Transverse colon (tissue), 4 donors: Measurements from ENCODE around the gene PRTFDC1. TPM values are rescaled to one million over a fixed set of nuclear protein-coding genes. Genes with fewer than 3 reads are reported as not detected.

ENCODE experiments used
- DNase-seq: peaks from one replicate; pipeline ENCODE4 v3.0.0-alpha.2; 2019
- H3K27ac ChIP-seq, 4 donors: fragments of 200-600 bp; sonication (generic); 2 replicates each; pipeline ENCODE4 v1.5.1; 2016 to 2018; ENCODE audit warnings: inconsistent platforms in 4 of 4
- H3K27me3 ChIP-seq: fragments of 200-600 bp; sonication (generic); 2 replicates; pipeline ENCODE4 v1.5.1; 2017; ENCODE audit warnings: inconsistent platforms
- H3K36me3 ChIP-seq, 4 donors: fragments of 200-600 bp; sonication (generic); 2 replicates each; pipeline ENCODE4 v1.5.1; 2017 to 2019; ENCODE audit warnings: inconsistent platforms in 4 of 4
- H3K4me1 ChIP-seq, 4 donors: fragments of 200-600 bp; sonication (generic); 2 replicates each; pipeline ENCODE4 v1.5.1; 2017 to 2020; ENCODE audit warnings: inconsistent platforms in 4 of 4
- H3K4me3 ChIP-seq, 4 donors: fragments of 200-600 bp; sonication (generic); 1 replicate in 1 of 4; 2 replicates in 3 of 4; pipeline versions ENCODE4 v1.5.1 to v1.6.1; 2017 to 2019; ENCODE audit warnings: inconsistent platforms in 4 of 4
- H3K9me3 ChIP-seq, 2 donors: fragments of 200-600 bp; sonication (generic); 2 replicates each; pipeline ENCODE4 v1.5.1; 2017 to 2019; ENCODE audit warnings: inconsistent platforms in 2 of 2
- CTCF ChIP-seq, 5 experiments: fragments of 200-600 bp in 3 of 5; fragments of 450-650 bp in 2 of 5; sonication (generic) in 3 of 5; IDR thresholded peaks; 1 replicate in 2 of 5; 2 replicates in 3 of 5; pipeline ENCODE4 v1.5.1; 2016 to 2017; ENCODE audit warnings: antibody characterized with exemption in 5 of 5, inconsistent platforms in 3 of 5, mild to moderate bottlenecking in 2 of 5, moderate library complexity in 1 of 5
- EP300 ChIP-seq: sonication (generic); formaldehyde crosslinking; IDR thresholded peaks from one replicate; pipeline ENCODE4 v1.6.1; 2017; ENCODE audit warnings: antibody characterized with exemption, low read depth
- POLR2A ChIP-seq: fragments of 450-650 bp; IDR thresholded peaks from one replicate; pipeline ENCODE4 v1.6.1; 2016; ENCODE audit warnings: antibody characterized with exemption, mild to moderate bottlenecking, moderate library complexity
- POLR2AphosphoS5 ChIP-seq, 3 donors: sonication (generic); formaldehyde crosslinking; IDR thresholded peaks; one replicate each; pipeline ENCODE4 v1.6.1; 2016; ENCODE audit warnings: antibody characterized with exemption in 3 of 3
- WGBS, 2 donors: methylation state at CpG; one replicate each; pipeline ENCODE4 v1.1.5; 2018; ENCODE audit warnings: low coverage in 1 of 2; 5-methylcytosine and 5-hydroxymethylcytosine counted together
- in situ Hi-C, 4 donors: fragments of 200-750 bp; cut with MboI; loops; one replicate each; pipeline versions ENCODE4 v1.15.0 to v1.15.1; 2017; ENCODE audit warnings: low sequenced_read_pairs in 3 of 4, low pct_ligation_motif_present in 1 of 4, low pct_unique_long_range_greater_than_20kb in 1 of 4
- intact Hi-C: fragments of 100-400 bp; cut with DNase I; formaldehyde crosslinking; loops from one replicate; pipeline ENCODE4 v1.15.1; 2023; ENCODE audit warnings: low total_unique reads
- small RNA-seq, 4 donors: library from RNA; depleted of rRNA; stranded (forward); fragments of <200 nt; gene quantifications; one replicate each; pipeline ENCODE3, GENCODE V24; 2016
- total RNA-seq, 4 donors: library from RNA; depleted of rRNA; stranded (reverse); fragments of >200 nt; gene quantifications; one replicate each; pipeline ENCODE4 v1.1.0, GENCODE V29; 2016

PRTFDC1 gene
- total RNA-seq, 4 donors from 2014 or later = 0.80 to 6.7 (median 4.9) TPM; not detected in 1

GRCh38 chr10:24802378-24802777 lies 150.0 kb downstream of the PRTFDC1 start:
- TF ChIP-seq POLR2AphosphoS5 (IDR thresholded peaks at IDR 0.05) = no peak
- no peak for TF ChIP-seq EP300
- no peak for TF ChIP-seq CTCF (IDR thresholded peaks at IDR 0.05)
- TF ChIP-seq POLR2A = no peak
- Histone ChIP-seq H3K9me3 (no peaks in the 10 kb centered on the region), H3K4me1 (no peaks in the 10 kb centered on the region), H3K4me3 (no peak overlapping the region), H3K27me3 (no peaks in the 10 kb centered on the region), H3K27ac (no peak overlapping the region), H3K36me3 (no peaks in the 10 kb centered on the region)
- DNase-seq = no peak
- in situ Hi-C loops (no loop called here), intact Hi-C loops (no loop called here)
- WGBS, 2 donors = 95 to 100% methylated on average over 1 to 2 of the region's 2 CpGs

GRCh38 chr10:24800861-24801260 lies 151.5 kb downstream of the PRTFDC1 start:
- H3K4me3 ChIP-seq = no peak overlapping the region
- H3K27ac ChIP-seq = no peak overlapping the region
- no peak for TF ChIP-seq POLR2A
- no peak for TF ChIP-seq POLR2AphosphoS5 (IDR thresholded peaks at IDR 0.05)
- no peak for TF ChIP-seq EP300
- TF ChIP-seq CTCF (IDR thresholded peaks at IDR 0.05) = no peak
- H3K36me3 ChIP-seq = no peaks in the 10 kb centered on the region
- no peaks in the 10 kb centered on the region for H3K4me1 ChIP-seq
- in situ Hi-C loops = no loop called here
- DNase-seq = no peak
- WGBS, 2 donors = 84 to 85% methylated on average over 6 of the region's 6 CpGs
- no peaks in the 10 kb centered on the region for H3K9me3 ChIP-seq
- intact Hi-C loops = no loop called here
- H3K27me3 ChIP-seq = no peaks in the 10 kb centered on the region

Small RNAs within 50 kb of the gene (small RNA-seq; reads per million reads assigned to genes)
- 0 to 0.12 (median 0) reads per million in 4 donors for gene AL512598.1
- 0 to 0.12 (median 0) reads per million in 4 donors for gene RN7SKP241

Other genes starting within 250 kb of the PRTFDC1 start
- 10 to 100 TPM; 62.8 to 94.1 (median 89.3) TPM for gene ARHGAP21, start 228.7 kb downstream of the PRTFDC1 start, total RNA-seq
- gene ENKUR, start 63.6 kb upstream of the PRTFDC1 start, total RNA-seq = 1 to 10 TPM in 1 of 4 donors, not detected in 3; 1.1 TPM
- gene THNSL1, start 64.0 kb upstream of the PRTFDC1 start, total RNA-seq = 1 to 10 TPM in 3 of 4 donors, under 1 TPM in 1; 0.60 to 2.2 (median 2.0) TPM
- gene GPR158, start 222.4 kb upstream of the PRTFDC1 start, total RNA-seq = under 1 TPM in 2 of 4 donors, not detected in 2; 0.16 to 0.27 TPM